ENCODE results near the gene CAV3. TPM values are rescaled to one million over a fixed set of nuclear protein-coding genes. Genes with fewer than 3 reads are reported as not detected.

CAV3 gene
- total and polyA plus RNA-seq, 2 experiments from 2014 or later = not detected

DNA sequence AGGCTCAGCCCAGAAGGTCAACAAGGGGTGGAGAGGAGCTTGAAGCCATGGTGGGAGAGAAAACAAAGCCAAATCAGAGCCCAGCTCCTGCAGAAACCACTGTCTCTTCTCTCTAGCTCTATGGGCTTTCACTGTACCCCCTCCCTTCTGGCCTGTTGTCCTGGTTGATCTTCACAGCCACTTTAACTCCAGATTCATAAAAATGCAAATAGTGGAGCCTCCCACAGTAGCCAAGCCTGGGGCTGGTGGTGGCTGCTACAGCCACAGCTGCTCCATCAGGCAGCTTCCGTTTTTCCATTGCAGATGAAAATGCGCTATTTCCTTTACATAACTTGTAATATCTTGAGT, 20.7 kb upstream of the CAV3 start:
- no peak overlapping the region for H3K27ac ChIP-seq (ENCODE audit: low read depth)
- no peaks in the 10 kb centered on the region; the same call in 1 of the 2 replicates for H4K20me1 ChIP-seq (replicated peaks; ENCODE audit: insufficient read depth)
- H3K4me1 Mint-ChIP-seq = peaks cover 11% of the 10 kb centered on the region; the same call in 2 of the 3 replicates
- DNase-seq (ENCODE audit: low spot score) = no peak
- peaks cover 13% of the 10 kb centered on the region for H3K36me3 Mint-ChIP-seq (ENCODE audit: low read depth)
- H3F3A ChIP-seq (replicated peaks; ENCODE audit: low read depth) = no peaks in the 10 kb centered on the region
- TF ChIP-seq, protein P1, sequence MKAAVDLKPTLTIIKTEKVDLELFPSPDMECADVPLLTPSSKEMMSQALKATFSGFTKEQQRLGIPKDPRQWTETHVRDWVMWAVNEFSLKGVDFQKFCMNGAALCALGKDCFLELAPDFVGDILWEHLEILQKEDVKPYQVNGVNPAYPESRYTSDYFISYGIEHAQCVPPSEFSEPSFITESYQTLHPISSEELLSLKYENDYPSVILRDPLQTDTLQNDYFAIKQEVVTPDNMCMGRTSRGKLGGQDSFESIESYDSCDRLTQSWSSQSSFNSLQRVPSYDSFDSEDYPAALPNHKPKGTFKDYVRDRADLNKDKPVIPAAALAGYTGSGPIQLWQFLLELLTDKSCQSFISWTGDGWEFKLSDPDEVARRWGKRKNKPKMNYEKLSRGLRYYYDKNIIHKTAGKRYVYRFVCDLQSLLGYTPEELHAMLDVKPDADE (IDR thresholded peaks at IDR 0.05) = no peak
- TF ChIP-seq EZH2phosphoT487 (IDR thresholded peaks at IDR 0.05; ENCODE audit: unreplicated experiment) = no peak
- no peak for TF ChIP-seq NANOG (IDR thresholded peaks at IDR 0.05; ENCODE audit: borderline replicate concordance)
- no peak for TF ChIP-seq CREB1 (CRISPR knock-in tag; IDR thresholded peaks at IDR 0.05; ENCODE audit: low read depth)
- TF ChIP-seq STAT1 (IDR thresholded peaks at IDR 0.05; ENCODE audit: unreplicated experiment) = no peak
- TF ChIP-seq CTCF (conservative IDR thresholded peaks at IDR 0.05; ENCODE audit: low read depth in 2 of 2) = no peak
- TF ChIP-seq ZNF114 (CRISPR knock-in tag; IDR thresholded peaks at IDR 0.05) = no peak
- no peak for TF ChIP-seq ZNF331 (CRISPR knock-in tag; IDR thresholded peaks at IDR 0.05; ENCODE audit: low read depth)
- TF ChIP-seq POLR2AphosphoS5 (IDR thresholded peaks at IDR 0.05; ENCODE audit: low read depth) = no peak
- no peak for TF ChIP-seq EZH2 (IDR thresholded peaks at IDR 0.05; ENCODE audit: low read depth, unreplicated experiment)
- TF ChIP-seq REST (IDR thresholded peaks at IDR 0.05; ENCODE audit: unreplicated experiment) = no peak
- no peak for TF ChIP-seq JUNB (IDR thresholded peaks at IDR 0.05; ENCODE audit: unreplicated experiment)
- TF ChIP-seq, protein P2, sequence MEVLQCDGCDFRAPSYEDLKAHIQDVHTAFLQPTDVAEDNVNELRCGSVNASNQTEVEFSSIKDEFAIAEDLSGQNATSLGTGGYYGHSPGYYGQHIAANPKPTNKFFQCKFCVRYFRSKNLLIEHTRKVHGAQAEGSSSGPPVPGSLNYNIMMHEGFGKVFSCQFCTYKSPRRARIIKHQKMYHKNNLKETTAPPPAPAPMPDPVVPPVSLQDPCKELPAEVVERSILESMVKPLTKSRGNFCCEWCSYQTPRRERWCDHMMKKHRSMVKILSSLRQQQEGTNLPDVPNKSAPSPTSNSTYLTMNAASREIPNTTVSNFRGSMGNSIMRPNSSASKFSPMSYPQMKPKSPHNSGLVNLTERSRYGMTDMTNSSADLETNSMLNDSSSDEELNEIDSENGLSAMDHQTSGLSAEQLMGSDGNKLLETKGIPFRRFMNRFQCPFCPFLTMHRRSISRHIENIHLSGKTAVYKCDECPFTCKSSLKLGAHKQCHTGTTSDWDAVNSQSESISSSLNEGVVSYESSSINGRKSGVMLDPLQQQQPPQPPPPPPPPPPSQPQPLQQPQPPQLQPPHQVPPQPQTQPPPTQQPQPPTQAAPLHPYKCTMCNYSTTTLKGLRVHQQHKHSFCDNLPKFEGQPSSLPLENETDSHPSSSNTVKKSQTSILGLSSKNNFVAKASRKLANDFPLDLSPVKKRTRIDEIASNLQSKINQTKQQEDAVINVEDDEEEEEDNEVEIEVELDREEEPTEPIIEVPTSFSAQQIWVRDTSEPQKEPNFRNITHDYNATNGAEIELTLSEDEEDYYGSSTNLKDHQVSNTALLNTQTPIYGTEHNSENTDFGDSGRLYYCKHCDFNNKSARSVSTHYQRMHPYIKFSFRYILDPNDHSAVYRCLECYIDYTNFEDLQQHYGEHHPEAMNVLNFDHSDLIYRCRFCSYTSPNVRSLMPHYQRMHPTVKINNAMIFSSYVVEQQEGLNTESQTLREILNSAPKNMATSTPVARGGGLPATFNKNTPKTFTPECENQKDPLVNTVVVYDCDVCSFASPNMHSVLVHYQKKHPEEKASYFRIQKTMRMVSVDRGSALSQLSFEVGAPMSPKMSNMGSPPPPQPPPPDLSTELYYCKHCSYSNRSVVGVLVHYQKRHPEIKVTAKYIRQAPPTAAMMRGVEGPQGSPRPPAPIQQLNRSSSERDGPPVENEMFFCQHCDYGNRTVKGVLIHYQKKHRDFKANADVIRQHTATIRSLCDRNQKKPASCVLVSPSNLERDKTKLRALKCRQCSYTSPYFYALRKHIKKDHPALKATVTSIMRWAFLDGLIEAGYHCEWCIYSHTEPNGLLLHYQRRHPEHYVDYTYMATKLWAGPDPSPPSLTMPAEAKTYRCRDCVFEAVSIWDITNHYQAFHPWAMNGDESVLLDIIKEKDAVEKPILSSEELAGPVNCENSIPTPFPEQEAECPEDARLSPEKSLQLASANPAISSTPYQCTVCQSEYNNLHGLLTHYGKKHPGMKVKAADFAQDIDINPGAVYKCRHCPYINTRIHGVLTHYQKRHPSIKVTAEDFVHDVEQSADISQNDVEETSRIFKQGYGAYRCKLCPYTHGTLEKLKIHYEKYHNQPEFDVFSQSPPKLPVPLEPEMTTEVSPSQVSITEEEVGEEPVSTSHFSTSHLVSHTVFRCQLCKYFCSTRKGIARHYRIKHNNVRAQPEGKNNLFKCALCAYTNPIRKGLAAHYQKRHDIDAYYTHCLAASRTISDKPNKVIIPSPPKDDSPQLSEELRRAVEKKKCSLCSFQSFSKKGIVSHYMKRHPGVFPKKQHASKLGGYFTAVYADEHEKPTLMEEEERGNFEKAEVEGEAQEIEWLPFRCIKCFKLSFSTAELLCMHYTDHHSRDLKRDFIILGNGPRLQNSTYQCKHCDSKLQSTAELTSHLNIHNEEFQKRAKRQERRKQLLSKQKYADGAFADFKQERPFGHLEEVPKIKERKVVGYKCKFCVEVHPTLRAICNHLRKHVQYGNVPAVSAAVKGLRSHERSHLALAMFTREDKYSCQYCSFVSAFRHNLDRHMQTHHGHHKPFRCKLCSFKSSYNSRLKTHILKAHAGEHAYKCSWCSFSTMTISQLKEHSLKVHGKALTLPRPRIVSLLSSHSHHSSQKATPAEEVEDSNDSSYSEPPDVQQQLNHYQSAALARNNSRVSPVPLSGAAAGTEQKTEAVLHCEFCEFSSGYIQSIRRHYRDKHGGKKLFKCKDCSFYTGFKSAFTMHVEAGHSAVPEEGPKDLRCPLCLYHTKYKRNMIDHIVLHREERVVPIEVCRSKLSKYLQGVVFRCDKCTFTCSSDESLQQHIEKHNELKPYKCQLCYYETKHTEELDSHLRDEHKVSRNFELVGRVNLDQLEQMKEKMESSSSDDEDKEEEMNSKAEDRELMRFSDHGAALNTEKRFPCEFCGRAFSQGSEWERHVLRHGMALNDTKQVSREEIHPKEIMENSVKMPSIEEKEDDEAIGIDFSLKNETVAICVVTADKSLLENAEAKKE (CRISPR knock-in tag; IDR thresholded peaks at IDR 0.05) = no peak
- peaks cover 22% of the 10 kb centered on the region for H3K9me3 Mint-ChIP-seq
- no peaks in the 10 kb centered on the region for H3K79me2 ChIP-seq (replicated peaks; ENCODE audit: insufficient read depth)
- H3K36me3 ChIP-seq (ENCODE audit: insufficient read depth) = no peaks in the 10 kb centered on the region
- H3K4me2 ChIP-seq = no peak overlapping the region
- H3K4me3 Mint-ChIP-seq = no peak overlapping the region
- no peaks in the 10 kb centered on the region; the same call in 1 of the 2 replicates for H3K4me1 ChIP-seq (ENCODE audit: insufficient read depth)
- no peak overlapping the region for H2AFZ ChIP-seq
- peaks cover 81% of the 10 kb centered on the region for H3K27me3 Mint-ChIP-seq (ENCODE audit: insufficient read depth, low read depth, poor library complexity)
- H3K4me3 ChIP-seq = no peak overlapping the region
- H3K9me2 ChIP-seq (ENCODE audit: insufficient read depth) = no peaks in the 10 kb centered on the region
- ATAC-seq = no peak
- no peak overlapping the region for H3K27ac Mint-ChIP-seq
- peaks cover 66% of the 10 kb centered on the region for H3K27me3 ChIP-seq (ENCODE audit: insufficient read depth)

Measured in GM23338 (cell line).